ENCODE measurements around the gene PTPRD. TPM values are rescaled to one million over a fixed set of nuclear protein-coding genes. Genes with fewer than 3 reads are reported as not detected.

Gene PTPRD
- total and polyA plus RNA-seq, 2 experiments from 2014 or later, result 11.5 to 58.0 TPM

DNA sequence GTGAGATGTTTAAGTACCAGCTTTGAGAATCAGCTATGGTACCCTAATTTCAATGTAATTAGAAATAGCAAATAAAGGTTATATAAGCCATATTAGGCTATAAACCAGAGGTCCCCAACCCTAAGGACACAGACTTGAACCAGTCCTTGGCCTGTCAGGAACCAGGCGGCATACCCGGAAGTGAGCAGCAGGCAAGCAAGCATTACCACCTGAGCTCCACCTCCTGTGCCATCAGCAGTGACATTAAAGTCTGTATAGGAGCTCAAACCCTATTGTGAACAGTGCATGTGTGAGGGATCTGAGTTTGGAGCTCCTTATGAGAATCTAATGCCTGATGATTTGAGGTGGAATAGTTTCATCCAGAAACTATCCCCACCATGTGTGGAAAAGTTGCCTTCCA, 1009.5 kb downstream of the PTPRD start (continued):
- TF ChIP-seq REST (IDR thresholded peaks at IDR 0.05; ENCODE audit: unreplicated experiment), result no peak
- no peak for TF ChIP-seq EZH2phosphoT487 (IDR thresholded peaks at IDR 0.05; ENCODE audit: unreplicated experiment)
- TF ChIP-seq CREB1 (CRISPR knock-in tag; IDR thresholded peaks at IDR 0.05; ENCODE audit: low read depth), result no peak
- no peak for TF ChIP-seq EZH2 (IDR thresholded peaks at IDR 0.05; ENCODE audit: low read depth, unreplicated experiment)

- no peak overlapping the region for H3K4me3 Mint-ChIP-seq
- no peaks in the 10 kb centered on the region for H3K9me3 Mint-ChIP-seq
Measured at GRCh38 chr9:9598723-9599122, 1014.1 kb downstream of the PTPRD start.

More at GRCh38 chr9:9598723-9599122, 1014.1 kb downstream of the PTPRD start:
- Mint-ChIP-seq H3K27ac (no peak overlapping the region), H3K27me3 (ENCODE audit: insufficient read depth, low read depth, poor library complexity) (no peaks in the 10 kb centered on the region), H3K36me3 (ENCODE audit: low read depth) (no peaks in the 10 kb centered on the region), H3K4me1 (peaks cover 4% of the 10 kb centered on the region; the same call in 2 of the 3 replicates)
- H3F3A ChIP-seq (replicated peaks; ENCODE audit: low read depth), result no peaks in the 10 kb centered on the region
- no peaks in the 10 kb centered on the region for H3K79me2 ChIP-seq (replicated peaks; ENCODE audit: insufficient read depth)
- no peak overlapping the region for H3K27ac ChIP-seq (ENCODE audit: low read depth)
- no peaks in the 10 kb centered on the region for H4K20me1 ChIP-seq (replicated peaks; ENCODE audit: insufficient read depth)
- TF ChIP-seq CTCF (conservative IDR thresholded peaks at IDR 0.05; ENCODE audit: low read depth in 2 of 2) (peak; percentile 60 to 64), EZH2phosphoT487 (IDR thresholded peaks at IDR 0.05; ENCODE audit: unreplicated experiment) (no peak)
- no peaks in the 10 kb centered on the region for H3K4me1 ChIP-seq (ENCODE audit: insufficient read depth)
- peak; percentile 38 for DNase-seq (ENCODE audit: low spot score)
- H3K27me3 ChIP-seq (ENCODE audit: insufficient read depth), result no peaks in the 10 kb centered on the region
- H3K9me2 ChIP-seq (ENCODE audit: insufficient read depth), result no peaks in the 10 kb centered on the region
- no peak overlapping the region for H3K4me2 ChIP-seq
- H3K36me3 ChIP-seq (ENCODE audit: insufficient read depth), result no peaks in the 10 kb centered on the region
- no peak for ATAC-seq
- no peak overlapping the region for H2AFZ ChIP-seq
- H3K4me3 ChIP-seq, result no peak overlapping the region
